IPS DF 4.7 (cell line): ENCODE data around the gene PFDN2.

ENCODE experiments used
- DNase-seq: peaks from one replicate; pipeline ENCODE4 v3.0.0-alpha.2; 2013; ENCODE audit warnings: low spot score; ENCODE audit errors: extremely low read depth

The PFDN2 gene

DNA sequence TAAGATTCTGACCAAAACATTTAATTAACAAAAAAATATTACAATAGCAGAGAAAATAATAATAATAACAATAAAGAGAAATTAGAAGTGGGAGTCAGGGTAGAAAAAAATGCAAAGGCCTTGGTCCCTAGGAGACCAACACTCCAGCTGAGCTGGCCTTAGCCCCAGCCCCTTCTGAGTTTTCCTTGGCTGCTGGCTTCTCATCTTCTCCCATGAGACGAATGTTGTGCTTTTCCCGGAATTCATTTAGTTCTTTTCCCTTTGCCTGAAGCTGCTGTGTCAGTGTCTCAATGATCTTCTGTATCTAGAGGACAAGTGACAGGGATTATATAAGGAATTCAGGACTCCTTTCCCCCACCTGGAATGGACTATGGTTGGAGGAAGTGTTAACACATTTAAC is 17.3 kb downstream of the PFDN2 start:
- no peak for DNase-seq

GRCh38 chr1:161099090-161099802 is 18.6 kb downstream of the PFDN2 start:
- DNase-seq: no peak

DNA sequence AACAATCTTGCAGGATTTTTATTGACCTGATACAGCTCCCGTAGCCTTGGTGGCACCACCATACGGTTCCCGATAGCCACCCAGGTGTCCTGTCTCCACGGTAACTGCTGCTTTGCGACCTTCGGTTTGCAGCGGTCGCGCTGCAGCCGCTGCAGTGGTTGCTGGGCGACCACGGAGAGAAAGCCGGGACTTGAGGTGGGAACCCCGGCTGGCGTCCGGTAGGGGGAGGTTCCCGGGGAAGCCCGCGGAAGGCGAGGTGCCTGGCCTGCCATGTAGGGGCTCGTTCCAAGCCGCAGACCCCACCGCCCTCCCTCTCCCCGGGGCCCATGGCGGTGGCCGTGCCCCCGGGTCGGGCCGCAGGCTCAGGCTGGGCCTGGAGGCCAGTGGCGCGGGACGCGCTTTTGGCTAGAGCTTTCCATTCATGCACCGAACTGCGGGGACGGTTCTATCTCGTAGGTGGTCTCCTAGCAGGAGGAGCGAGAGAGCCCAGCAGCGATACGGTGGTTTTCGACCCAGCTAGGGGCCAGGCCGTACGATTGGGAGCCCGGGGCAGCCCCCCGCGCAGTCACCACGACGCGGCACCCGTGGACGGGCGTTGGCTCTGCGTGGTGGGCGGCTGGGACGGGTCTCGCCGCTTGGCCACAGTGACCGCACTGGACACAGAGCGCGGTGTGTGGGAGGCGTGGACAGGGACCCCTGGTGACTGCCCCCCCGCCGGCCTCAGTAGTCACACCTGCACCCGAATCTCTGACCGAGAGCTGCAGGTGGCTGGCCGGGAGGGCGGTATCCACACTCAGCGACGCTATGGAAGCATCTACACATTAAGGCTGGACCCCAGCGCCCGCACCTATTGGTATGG is 19.4 kb downstream of the PFDN2 start, which contains the start of gene KLHDC9:
KLHDC9 (plus strand) TSS at position 152 of the 859 bp plus-strand sequence; CDS start at position 327, 175 bp downstream.
- DNase-seq: peak; percentile 86

- no peak for DNase-seq
Observed at GRCh38 chr1:161096530-161096929, 21.3 kb downstream of the PFDN2 start.

DNA sequence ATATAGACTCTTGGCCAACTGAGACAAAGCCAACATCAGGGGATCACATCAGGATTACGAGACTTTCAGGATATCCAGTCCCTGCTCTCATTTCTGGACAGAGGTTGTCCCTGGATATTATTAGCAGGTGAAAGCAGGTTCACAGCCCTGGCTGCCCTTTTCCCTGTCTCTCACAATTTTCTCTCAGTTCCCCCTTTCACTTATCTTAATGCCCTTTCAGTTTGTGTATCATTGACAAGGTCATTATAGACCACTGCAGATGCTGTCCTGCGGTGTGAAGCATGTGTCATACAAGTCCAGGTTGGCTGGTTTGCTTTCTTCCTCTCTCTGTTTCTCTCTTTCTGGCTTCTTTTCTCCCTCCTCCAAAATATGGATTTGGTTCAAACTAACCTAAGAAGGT is 21.8 kb downstream of the PFDN2 start:
- DNase-seq: no peak

GRCh38 chr1:161095230-161095629 is 22.6 kb downstream of the PFDN2 start:
- no peak for DNase-seq

- no peak for DNase-seq
Observed at GRCh38 chr1:161094481-161094880, 23.4 kb downstream of the PFDN2 start.

DNA sequence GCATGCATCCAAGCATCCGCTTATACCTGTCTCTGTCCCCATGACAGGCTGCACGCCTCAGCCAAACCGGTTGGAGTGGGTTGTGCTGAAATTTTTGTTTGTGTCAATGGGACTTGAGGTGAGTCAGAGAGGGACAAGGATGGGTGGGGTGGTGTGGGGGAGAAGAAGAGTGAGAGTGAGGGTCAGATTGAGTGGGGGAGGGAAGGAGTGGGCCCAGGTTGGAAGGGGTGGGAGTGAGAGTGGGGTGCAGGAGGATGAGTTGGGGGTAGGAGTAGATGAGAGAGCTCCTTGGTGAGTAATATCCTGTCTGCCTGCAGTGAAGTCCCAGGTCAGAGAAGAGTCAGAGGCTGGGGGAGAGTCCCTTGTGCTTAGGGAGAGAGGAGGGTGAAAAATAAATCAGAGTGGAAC is 25.2 kb downstream of the PFDN2 start:
- no peak for DNase-seq

DNA sequence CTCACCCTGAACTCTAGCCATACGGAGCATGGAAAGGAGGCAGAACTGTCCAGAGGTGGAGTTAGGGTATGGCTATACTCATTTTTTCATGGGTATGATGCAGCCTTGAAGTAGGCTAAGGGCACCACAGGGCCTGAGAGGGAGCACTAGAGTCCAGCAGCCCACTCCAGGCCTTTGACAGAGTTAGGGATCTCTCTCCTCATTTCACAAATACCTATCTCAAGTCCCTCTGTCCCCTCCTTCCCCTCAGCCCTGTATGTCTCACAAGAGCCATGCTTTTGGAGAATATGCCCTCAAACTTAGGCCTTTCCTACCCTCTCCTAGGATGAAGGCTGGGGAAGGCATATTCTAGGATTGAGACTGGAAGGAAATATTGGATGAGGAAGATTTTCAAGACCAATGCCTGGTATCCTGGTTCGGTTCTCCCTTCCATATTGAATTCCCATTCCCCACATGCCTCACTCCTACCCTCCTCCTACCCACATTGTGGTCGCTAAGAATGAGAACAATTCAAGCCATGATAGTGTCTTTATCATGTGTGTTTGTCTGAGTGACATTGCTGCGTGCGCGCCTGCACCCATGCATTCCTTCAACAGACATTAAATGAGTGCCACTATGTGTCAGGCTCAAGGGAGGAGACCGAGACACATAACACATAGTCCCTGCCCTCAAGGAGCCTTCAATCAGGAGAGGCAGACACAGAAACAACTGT is 25.9 kb downstream of the PFDN2 start:
- DNase-seq: no peak

GRCh38 chr1:161091093-161091492 is 26.7 kb downstream of the PFDN2 start:
- DNase-seq: no peak

DNA sequence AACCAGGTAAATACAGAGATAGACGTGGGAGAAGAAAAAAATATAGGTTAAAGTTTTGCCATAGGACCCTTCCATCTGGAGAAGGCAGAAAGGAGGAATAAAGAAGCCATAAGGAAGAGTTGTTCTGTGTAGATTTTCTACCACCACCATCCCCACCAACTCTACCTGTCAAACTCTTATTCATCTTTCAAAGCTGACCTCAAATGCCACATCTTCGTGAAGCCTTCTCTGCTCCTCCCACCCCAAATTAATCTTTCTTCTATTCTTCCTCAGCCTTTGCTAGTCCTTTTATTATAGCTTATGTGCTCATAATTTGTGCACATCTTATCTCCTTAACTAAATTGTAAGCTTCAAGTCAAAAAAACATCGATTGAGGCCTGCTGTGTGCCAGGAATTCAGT is 27.2 kb downstream of the PFDN2 start:
- DNase-seq: no peak

GRCh38 chr1:161089938-161090337 is 27.9 kb downstream of the PFDN2 start:
- no peak for DNase-seq

DNA sequence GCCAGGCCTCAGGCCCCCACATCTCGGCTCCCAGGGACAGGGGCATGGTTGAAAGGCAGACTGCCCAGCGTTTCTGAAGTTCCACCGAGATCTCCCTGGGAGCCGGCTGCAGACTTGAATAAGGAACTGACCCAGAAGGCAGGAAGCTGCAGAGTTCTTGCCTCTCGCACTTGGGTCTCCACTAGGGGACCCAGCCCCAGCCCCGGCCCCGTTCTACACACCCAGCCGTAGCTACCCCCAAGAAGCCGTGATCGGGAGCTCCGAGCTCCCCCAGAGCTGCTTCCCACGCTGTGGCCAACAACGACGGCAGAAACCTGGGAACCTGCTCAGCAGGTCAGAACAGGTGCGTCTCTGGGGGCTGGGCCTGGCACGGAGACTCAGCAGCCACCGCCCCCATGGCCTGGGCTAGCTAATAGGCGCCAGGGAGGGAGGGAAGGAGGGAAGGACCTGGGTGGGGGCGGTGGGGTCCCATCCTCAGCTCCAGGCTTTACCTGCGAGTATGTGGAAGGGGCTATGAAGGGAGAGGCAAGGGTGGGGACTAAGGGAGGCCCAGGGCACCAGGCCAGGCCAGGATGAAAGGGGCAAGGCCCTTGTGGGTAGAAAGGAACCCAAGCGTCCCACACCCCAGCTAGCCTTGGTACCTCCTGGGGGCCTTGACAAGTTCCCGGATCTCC is 28.4 kb downstream of the PFDN2 start, which contains the start of gene NECTIN4:
NECTIN4 (minus strand) TSS at position 308 of the 674 bp plus-strand sequence; CDS start at position 46, 262 bp downstream.
- no peak for DNase-seq

DNA sequence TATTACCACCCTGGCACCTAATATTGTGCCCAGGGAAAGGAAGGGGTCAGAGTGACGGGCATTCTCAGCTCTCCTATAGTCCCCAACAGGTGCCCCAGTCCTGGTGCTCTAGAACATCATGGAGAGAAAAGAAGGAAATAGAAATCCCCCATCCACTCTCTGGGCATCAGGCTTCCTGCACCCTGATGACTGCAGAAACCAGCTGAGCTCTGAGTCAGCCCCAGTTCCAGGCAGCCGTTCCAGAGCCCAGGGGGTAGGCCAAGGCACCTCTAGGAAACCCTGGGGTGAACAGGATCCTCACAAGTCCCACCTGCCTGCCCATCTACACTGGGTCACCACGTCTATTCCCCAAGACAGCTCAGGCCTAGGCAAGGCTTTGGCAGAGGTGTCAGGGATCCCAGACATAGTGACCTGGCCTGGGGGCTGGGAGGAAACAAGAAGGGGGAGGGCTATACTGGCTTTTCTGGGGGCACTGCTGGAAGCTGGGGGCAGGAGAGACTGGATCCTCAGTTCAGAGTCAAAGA is 29.2 kb downstream of the PFDN2 start:
- DNase-seq: no peak

DNA sequence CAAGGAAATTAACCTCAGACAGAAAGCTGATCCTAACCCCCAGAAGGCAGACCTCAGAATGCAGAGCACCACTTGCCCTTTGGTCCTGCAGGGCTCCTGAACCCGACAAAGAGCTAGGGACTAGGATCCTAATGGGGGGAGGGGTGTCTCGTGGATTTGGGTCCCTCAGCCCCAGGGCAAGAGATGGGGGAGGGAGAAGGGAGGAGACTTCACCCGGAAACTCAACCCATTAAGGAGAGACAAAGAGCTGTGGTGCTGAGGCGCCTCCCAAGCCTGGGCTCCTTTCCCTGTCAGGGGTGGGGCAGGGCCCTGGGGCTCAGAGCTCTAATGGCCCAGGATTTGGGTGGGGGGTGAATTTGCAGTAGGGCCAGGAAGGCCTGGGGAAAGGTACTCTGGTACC is 31.4 kb downstream of the PFDN2 start:
- no peak for DNase-seq

- DNase-seq: no peak
Observed at GRCh38 chr1:161085165-161085564, 32.7 kb downstream of the PFDN2 start.

DNA sequence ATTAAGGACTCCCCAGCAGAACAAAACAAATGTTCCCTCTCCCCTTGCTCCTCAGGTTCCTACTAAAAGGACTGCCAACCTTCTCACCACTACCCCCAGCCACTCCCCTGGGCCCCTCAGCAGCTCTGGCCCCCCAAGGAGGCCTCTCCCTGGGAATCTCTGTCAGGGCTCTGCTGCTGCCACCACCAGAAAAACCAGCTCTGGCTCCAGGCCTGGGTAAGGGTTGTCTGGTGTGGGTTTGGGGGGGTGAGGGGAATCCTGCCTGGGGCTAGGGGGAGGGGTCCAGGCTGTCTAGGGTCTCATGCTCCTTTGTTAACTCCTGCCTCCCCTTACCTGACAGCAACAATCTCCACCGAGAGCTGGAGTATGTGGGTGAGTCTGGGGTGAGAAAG is 33.2 kb downstream of the PFDN2 start:
- DNase-seq: no peak

- no peak for DNase-seq
Observed at GRCh38 chr1:161083748-161084596, 33.9 kb downstream of the PFDN2 start.

- no peak for DNase-seq
Observed at GRCh38 chr1:161082996-161083747, 34.7 kb downstream of the PFDN2 start.
